Vagina (tissue), 2 donors: ENCODE measurements around the gene SFXN2. TPM values are rescaled to one million over a fixed set of nuclear protein-coding genes. Genes with fewer than 3 reads are reported as not detected.
"Not testable (repeated sequence)": the region's sequence is repeated elsewhere in the genome, so short reads cannot be mapped to it uniquely, and the experiment has no call there.

Experiments used
- DNase-seq, 2 donors: peaks; one replicate each; pipeline ENCODE4 v3.0.0-alpha.2; 2017; ENCODE audit errors: extremely low spot score in 2 of 2
- H3K27ac ChIP-seq: fragments of 200-600 bp; sonication (generic); one replicate; pipeline ENCODE4 v1.5.1; 2019
- H3K27me3 ChIP-seq: fragments of 200-600 bp; sonication (generic); one replicate; pipeline ENCODE4 v1.5.1; 2019
- H3K36me3 ChIP-seq, 2 donors: fragments of 200-600 bp; sonication (generic); one replicate each; pipeline ENCODE4 v1.5.1; 2017 to 2019
- H3K4me1 ChIP-seq: fragments of 200-600 bp; sonication (generic); one replicate; pipeline ENCODE4 v1.5.1; 2019
- H3K4me3 ChIP-seq, 2 donors: fragments of 200-600 bp; sonication (generic); 1 replicate in 1 of 2; 2 replicates in 1 of 2; pipeline ENCODE4 v1.5.1; 2016 to 2019
- H3K9me3 ChIP-seq: fragments of 200-600 bp; sonication (generic); one replicate; pipeline ENCODE4 v1.5.1; 2019
- POLR2A ChIP-seq, 2 donors: fragments of 450-650 bp; IDR thresholded peaks; one replicate each; pipeline ENCODE4 v1.6.1; 2017; ENCODE audit warnings: antibody characterized with exemption in 2 of 2, mild to moderate bottlenecking in 2 of 2, moderate library complexity in 2 of 2
- POLR2AphosphoS5 ChIP-seq, 2 donors: sonication (generic); formaldehyde crosslinking; IDR thresholded peaks; one replicate each; pipeline ENCODE4 v1.9.0; 2017; ENCODE audit warnings: antibody characterized with exemption in 2 of 2, mild to moderate bottlenecking in 2 of 2, low read depth in 1 of 2; ENCODE audit not compliant: insufficient read depth in 1 of 2
- intact Hi-C: fragments of 100-400 bp; cut with DNase I; formaldehyde crosslinking; loops from one replicate; pipeline ENCODE4 v1.15.1; 2023
- total RNA-seq: library from RNA; depleted of rRNA; stranded (reverse); fragments of >200 nt; gene quantifications from one replicate; pipeline ENCODE4 v1.2.3, GENCODE V29; 2016
- TF ChIP-seq, protein P1 (sequence below), 3 experiments: fragments of 450-650 bp in 2 of 3; fragments of 200-600 bp in 1 of 3; sonication (generic) in 1 of 3; IDR thresholded peaks; one replicate each; pipeline ENCODE4 v1.5.1; 2017 to 2019; ENCODE audit warnings: antibody characterized with exemption in 3 of 3, mild to moderate bottlenecking in 2 of 3, moderate library complexity in 2 of 3

SFXN2 gene
- total RNA-seq, 1 donor from 2014 or later, result 6.4 TPM

- Histone ChIP-seq H3K4me3 (peak overlapping the region; percentile 88 to 95), H3K9me3 (no peaks in the 10 kb centered on the region), H3K27me3 (no peaks in the 10 kb centered on the region), H3K27ac (peak overlapping the region; percentile 92), H3K4me1 (peaks cover 54% of the 10 kb centered on the region), H3K36me3 (no peaks in the 10 kb centered on the region)
- no peak for DNase-seq
- TF ChIP-seq POLR2A (IDR thresholded peaks at IDR 0.05) (no peak), POLR2AphosphoS5 (IDR thresholded peaks at IDR 0.05; ENCODE audit: insufficient read depth in 1 of 2, low read depth in 1 of 2) (no peak)
- TF ChIP-seq, protein P1, sequence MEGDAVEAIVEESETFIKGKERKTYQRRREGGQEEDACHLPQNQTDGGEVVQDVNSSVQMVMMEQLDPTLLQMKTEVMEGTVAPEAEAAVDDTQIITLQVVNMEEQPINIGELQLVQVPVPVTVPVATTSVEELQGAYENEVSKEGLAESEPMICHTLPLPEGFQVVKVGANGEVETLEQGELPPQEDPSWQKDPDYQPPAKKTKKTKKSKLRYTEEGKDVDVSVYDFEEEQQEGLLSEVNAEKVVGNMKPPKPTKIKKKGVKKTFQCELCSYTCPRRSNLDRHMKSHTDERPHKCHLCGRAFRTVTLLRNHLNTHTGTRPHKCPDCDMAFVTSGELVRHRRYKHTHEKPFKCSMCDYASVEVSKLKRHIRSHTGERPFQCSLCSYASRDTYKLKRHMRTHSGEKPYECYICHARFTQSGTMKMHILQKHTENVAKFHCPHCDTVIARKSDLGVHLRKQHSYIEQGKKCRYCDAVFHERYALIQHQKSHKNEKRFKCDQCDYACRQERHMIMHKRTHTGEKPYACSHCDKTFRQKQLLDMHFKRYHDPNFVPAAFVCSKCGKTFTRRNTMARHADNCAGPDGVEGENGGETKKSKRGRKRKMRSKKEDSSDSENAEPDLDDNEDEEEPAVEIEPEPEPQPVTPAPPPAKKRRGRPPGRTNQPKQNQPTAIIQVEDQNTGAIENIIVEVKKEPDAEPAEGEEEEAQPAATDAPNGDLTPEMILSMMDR (IDR thresholded peaks at IDR 0.05), result no peak
- intact Hi-C loops, result loop anchor here (2.0 kb wide), 1 partner anchor 67 kb away; no protein-coding TSS in a partner anchor
Observed at GRCh38 chr10:102713539-102713813, 960 bp upstream of the SFXN2 start.

- Histone ChIP-seq H3K36me3 (no peaks in the 10 kb centered on the region), H3K4me3 (peak within 1 kb of the TSS; percentile 88 to 95), H3K4me1 (peaks cover 52% of the 10 kb centered on the region), H3K27me3 (no peaks in the 10 kb centered on the region), H3K27ac (peak within 1 kb of the TSS; percentile 92), H3K9me3 (no peaks in the 10 kb centered on the region)
- TF ChIP-seq POLR2AphosphoS5 (IDR thresholded peaks at IDR 0.05; ENCODE audit: insufficient read depth in 1 of 2, low read depth in 1 of 2), result peak; percentile 93 to 96
- TF ChIP-seq, protein P1 (IDR thresholded peaks at IDR 0.05), result peak in 2 of 3 experiments; percentile 22 to 49
- TF ChIP-seq POLR2A (IDR thresholded peaks at IDR 0.05), result peak in 1 of 2 donors; percentile 66
- intact Hi-C loops, result loop anchor here (2.0 kb wide), 1 partner anchor 67 kb away; no protein-coding TSS in a partner anchor
- DNase-seq, result peak in 1 of 2 donors; percentile 99
Observed at GRCh38 chr10:102713814-102714620, 419 bp upstream of the SFXN2 start, which contains the start of gene ARL3. TSS of gene ARL3 (minus strand) at chr10:102714397. CDS start at chr10:102714275, 122 bp downstream.

- H3K4me3 ChIP-seq, result no peak overlapping the region
- H3K9me3 ChIP-seq, result no peaks in the 10 kb centered on the region
- no peak for DNase-seq
- H3K4me1 ChIP-seq, result peaks cover 42% of the 10 kb centered on the region
- TF ChIP-seq, protein P1 (IDR thresholded peaks at IDR 0.05), result no peak
- no peak for TF ChIP-seq POLR2A (IDR thresholded peaks at IDR 0.05)
- no peak for TF ChIP-seq POLR2AphosphoS5 (IDR thresholded peaks at IDR 0.05; ENCODE audit: insufficient read depth in 1 of 2, low read depth in 1 of 2)
- H3K27me3 ChIP-seq, result no peaks in the 10 kb centered on the region
- intact Hi-C loops, result no loop called here
- H3K36me3 ChIP-seq, result no peaks in the 10 kb centered on the region
- H3K27ac ChIP-seq, result no peak overlapping the region
Observed at GRCh38 chr10:102715880-102716279, 1.4 kb downstream of the SFXN2 start.

GRCh38 chr10:102716900-102717565 is 2.6 kb downstream of the SFXN2 start:
- DNase-seq, H3K36me3 ChIP-seq, H3K9me3 ChIP-seq, H3K4me3 ChIP-seq, H3K27me3 ChIP-seq, H3K27ac ChIP-seq, intact Hi-C loops: not testable (repeated sequence)
- peaks cover 31% of the 10 kb centered on the region for H3K4me1 ChIP-seq

DNA sequence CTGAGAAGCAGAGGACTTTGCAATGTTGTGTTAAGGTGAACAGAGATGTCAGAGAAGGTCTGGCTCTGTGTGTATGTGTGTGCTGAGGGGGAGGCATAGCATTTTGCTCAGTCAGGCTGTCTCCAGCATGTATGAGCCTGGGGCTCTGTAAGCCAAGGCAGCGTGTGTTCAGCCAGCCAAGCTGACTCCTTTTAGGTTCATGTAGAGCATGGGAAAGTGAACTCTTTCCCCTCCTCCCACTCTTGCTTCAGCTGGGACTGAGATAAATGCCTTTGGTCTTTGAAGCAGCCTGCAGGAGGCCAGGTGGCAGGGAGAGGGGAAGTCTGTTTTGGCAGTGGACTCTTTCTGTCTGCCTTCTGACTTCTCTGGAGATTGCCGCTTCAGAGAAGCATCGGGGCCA is 3.8 kb downstream of the SFXN2 start:
- Histone ChIP-seq H3K36me3 (no peaks in the 10 kb centered on the region), H3K4me3 (no peak overlapping the region), H3K27ac (no peak overlapping the region), H3K9me3 (no peaks in the 10 kb centered on the region), H3K4me1 (peaks cover 19% of the 10 kb centered on the region), H3K27me3 (no peaks in the 10 kb centered on the region)
- no peak for DNase-seq
- TF ChIP-seq, protein P1 (IDR thresholded peaks at IDR 0.05), result no peak
- TF ChIP-seq POLR2AphosphoS5 (IDR thresholded peaks at IDR 0.05; ENCODE audit: insufficient read depth in 1 of 2, low read depth in 1 of 2) (no peak), POLR2A (IDR thresholded peaks at IDR 0.05) (no peak)
- intact Hi-C loops, result no loop called here
